Ascending aorta (tissue), 2 donors: ENCODE measurements around the gene TAF1C. TPM values are rescaled to one million over a fixed set of nuclear protein-coding genes. Genes with fewer than 3 reads are reported as not detected.

Source experiments
- DNase-seq, 2 donors: peaks; one replicate each; pipeline ENCODE4 v3.0.0-alpha.2; 2019; ENCODE audit warnings: low spot score in 2 of 2
- H3K27ac ChIP-seq, 2 donors: fragments of 200-600 bp; sonication (generic); one replicate each; pipeline ENCODE4 v1.5.1; 2016 to 2017; ENCODE audit warnings: mild to moderate bottlenecking in 1 of 2
- H3K27me3 ChIP-seq: fragments of 200-600 bp; sonication (generic); one replicate; pipeline ENCODE4 v1.5.1; 2017
- H3K36me3 ChIP-seq, 2 donors: fragments of 200-600 bp; sonication (generic); one replicate each; pipeline ENCODE4 v1.5.1; 2016
- H3K4me1 ChIP-seq, 2 donors: fragments of 200-600 bp; sonication (generic); one replicate each; pipeline ENCODE4 v1.5.1; 2016 to 2017; ENCODE audit warnings: mild to moderate bottlenecking in 1 of 2
- H3K4me3 ChIP-seq, 2 donors: fragments of 200-600 bp; sonication (generic); one replicate each; pipeline ENCODE4 v1.5.1; 2016 to 2017; ENCODE audit warnings: mild to moderate bottlenecking in 1 of 2
- H3K9me3 ChIP-seq, 2 donors: fragments of 200-600 bp; sonication (generic); one replicate each; pipeline ENCODE4 v1.5.1; 2016
- CTCF ChIP-seq, 3 experiments: fragments of 200-600 bp in 2 of 3; fragments of 450-650 bp in 1 of 3; sonication (generic) in 2 of 3; IDR thresholded peaks; one replicate each; pipeline ENCODE4 v1.5.1; 2016 to 2019; ENCODE audit warnings: antibody characterized with exemption in 3 of 3, mild to moderate bottlenecking in 1 of 3, moderate library complexity in 1 of 3
- intact Hi-C: fragments of 100-400 bp; cut with DNase I; formaldehyde crosslinking; loops from one replicate; pipeline ENCODE4 v1.15.1; 2023
- total RNA-seq: library from RNA; depleted of rRNA; stranded (reverse); fragments of >200 nt; gene quantifications from one replicate; pipeline ENCODE4 v1.1.0, GENCODE V29; 2016

TAF1C gene
- total RNA-seq, 1 donor from 2014 or later, result 151 TPM

DNA sequence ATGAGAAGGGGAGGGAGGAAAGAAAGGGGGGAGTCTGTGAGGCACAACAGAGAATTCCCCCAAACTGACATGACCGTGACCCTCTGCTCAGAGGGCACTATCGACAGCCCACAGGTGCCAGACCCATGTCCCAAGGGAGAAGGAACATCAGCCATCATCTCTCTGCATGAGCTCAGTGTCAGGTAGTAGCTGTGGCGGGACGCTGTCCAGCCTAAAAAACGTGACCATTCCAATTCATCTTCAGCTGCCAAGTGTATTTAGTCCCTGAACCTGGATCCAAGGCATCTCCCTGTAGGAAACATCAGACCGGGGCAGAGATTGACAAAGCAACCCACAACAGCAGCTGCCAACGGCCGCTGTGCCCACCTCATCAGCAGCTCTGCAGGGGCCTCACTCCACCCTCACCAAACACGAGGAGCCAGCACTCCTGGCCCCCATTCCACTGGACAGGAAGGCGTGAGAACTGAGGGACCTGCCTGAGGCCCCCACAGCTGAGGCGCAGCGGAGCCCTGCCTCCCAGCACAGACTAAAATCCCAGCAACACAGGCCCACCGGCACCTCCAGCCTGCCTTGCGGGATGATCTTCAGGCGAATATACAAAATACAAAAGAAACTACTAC is 8.6 kb downstream of the TAF1C start:
- peaks cover 46 to 50% of the 10 kb centered on the region in 2 donors for H3K36me3 ChIP-seq
- intact Hi-C loops, result loop anchor here (5.0 kb wide), 1 partner anchor 226 kb away; the partner anchor contains the start of gene OSGIN1

DNA sequence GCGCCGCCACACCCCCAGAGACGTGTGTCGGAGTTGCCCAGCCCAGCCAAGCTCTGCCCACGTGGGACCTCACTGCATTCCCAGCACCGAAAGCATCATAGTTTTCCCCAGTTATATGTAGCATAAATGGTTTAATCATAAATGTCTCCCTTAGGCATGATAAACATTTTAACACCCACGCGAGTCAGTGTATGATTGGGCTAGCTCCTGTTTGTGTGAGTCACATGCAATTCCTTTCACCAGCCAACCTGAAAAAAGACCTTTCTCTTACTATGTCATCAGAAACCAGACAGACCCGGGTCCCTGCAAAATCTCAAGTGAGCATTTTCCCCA is 9.2 kb downstream of the TAF1C start:
- no peak for TF ChIP-seq CTCF (IDR thresholded peaks at IDR 0.05)
- Histone ChIP-seq H3K9me3 (no peaks in the 10 kb centered on the region), H3K4me3 (no peak overlapping the region), H3K36me3 (peaks cover 41 to 45% of the 10 kb centered on the region in 2 donors), H3K27me3 (no peaks in the 10 kb centered on the region), H3K27ac (peak overlapping the region; percentile 61 to 74), H3K4me1 (peaks cover 6 to 21% of the 10 kb centered on the region in 2 donors)
- DNase-seq, result no peak
- intact Hi-C loops, result loop anchor here (5.0 kb wide), 1 partner anchor 225 kb away; the partner anchor contains the start of gene OSGIN1

More for the DNA sequence above, 8.6 kb downstream of the TAF1C start:
- DNase-seq, result no peak
- Histone ChIP-seq H3K27ac (peak overlapping the region; percentile 61 to 74), H3K9me3 (no peaks in the 10 kb centered on the region), H3K27me3 (no peaks in the 10 kb centered on the region), H3K4me1 (peaks cover 6 to 21% of the 10 kb centered on the region in 2 donors), H3K4me3 (no peak overlapping the region)
- TF ChIP-seq CTCF (IDR thresholded peaks at IDR 0.05), result no peak

GRCh38 chr16:84176192-84177053 is 10.4 kb downstream of the TAF1C start:
- Histone ChIP-seq H3K9me3 (no peaks in the 10 kb centered on the region), H3K36me3 (peaks cover 29 to 32% of the 10 kb centered on the region in 2 donors), H3K4me3 (no peak overlapping the region), H3K4me1 (peaks cover 6 to 21% of the 10 kb centered on the region in 2 donors), H3K27me3 (no peaks in the 10 kb centered on the region), H3K27ac (peak overlapping the region; percentile 61 to 74)
- TF ChIP-seq CTCF (IDR thresholded peaks at IDR 0.05), result no peak
- intact Hi-C loops, result loop anchor here (5.0 kb wide), 1 partner anchor 224 kb away; the partner anchor contains the start of gene OSGIN1
- no peak for DNase-seq

DNA sequence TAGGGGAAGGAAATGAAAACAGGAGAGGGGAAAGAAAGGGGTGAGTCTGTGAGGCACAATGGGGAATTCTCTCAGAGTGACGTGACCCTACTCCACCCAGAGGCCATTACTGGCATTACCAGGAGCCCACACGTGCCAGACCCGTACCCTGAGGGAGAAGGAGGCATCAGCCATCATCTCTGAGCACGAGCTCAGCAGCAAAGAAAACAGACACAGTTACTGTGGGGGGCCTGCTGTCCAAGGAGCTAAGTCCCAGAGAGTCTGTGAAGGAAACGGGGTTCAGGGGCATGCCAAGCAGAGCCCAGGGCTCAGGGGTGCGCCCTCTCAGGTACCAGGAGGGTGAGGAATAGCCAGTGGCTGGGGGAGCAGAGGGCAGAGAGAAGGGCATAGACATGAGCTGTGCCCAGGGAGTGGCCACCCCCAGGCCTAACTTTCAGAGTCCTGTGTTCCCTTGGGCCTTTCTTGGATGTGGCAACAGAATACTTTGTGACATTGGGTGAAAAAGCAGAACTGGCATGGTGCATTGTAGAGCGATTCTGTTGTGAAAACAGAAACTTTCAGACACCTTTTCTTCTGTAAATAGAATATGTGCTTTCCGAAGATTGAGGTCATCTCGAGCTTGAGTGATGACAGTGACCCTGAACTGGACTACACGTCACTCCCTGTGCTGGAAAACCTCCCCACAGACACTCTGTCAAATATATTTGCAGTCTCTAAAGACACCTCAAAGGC is 11.3 kb downstream of the TAF1C start:
- Histone ChIP-seq H3K9me3 (no peaks in the 10 kb centered on the region), H3K36me3 (peaks cover 20 to 23% of the 10 kb centered on the region in 2 donors), H3K27ac (peak overlapping the region in 1 of 2 donors; percentile 74), H3K4me3 (no peak overlapping the region), H3K27me3 (no peaks in the 10 kb centered on the region), H3K4me1 (peaks cover 6 to 21% of the 10 kb centered on the region in 2 donors)
- peak; percentile 21 to 67 (median 65) for TF ChIP-seq CTCF (IDR thresholded peaks at IDR 0.05)
- no peak for DNase-seq
- intact Hi-C loops, result loop anchor here (5.0 kb wide), 1 partner anchor 223 kb away; the partner anchor contains the start of gene OSGIN1

GRCh38 chr16:84174396-84174795 is 12.5 kb downstream of the TAF1C start:
- TF ChIP-seq CTCF (IDR thresholded peaks at IDR 0.05), result no peak
- H3K9me3 ChIP-seq, result no peaks in the 10 kb centered on the region
- H3K27me3 ChIP-seq, result no peaks in the 10 kb centered on the region
- H3K36me3 ChIP-seq, result peaks cover 9 to 12% of the 10 kb centered on the region in 2 donors
- no peak for DNase-seq
- no peak overlapping the region for H3K27ac ChIP-seq
- no peak overlapping the region for H3K4me3 ChIP-seq
- peaks cover 6 to 21% of the 10 kb centered on the region in 2 donors for H3K4me1 ChIP-seq
- intact Hi-C loops, result no loop called here
